Right renal cortex interstitium (tissue), 3 donors: ENCODE measurements around the gene PIK3R6. TPM values are rescaled to one million over a fixed set of nuclear protein-coding genes. Genes with fewer than 3 reads are reported as not detected.

Source experiments
- DNase-seq, 3 donors: peaks; one replicate each; pipeline ENCODE4 v3.0.0-alpha.2; 2013; ENCODE audit warnings: low read depth in 3 of 3, low spot score in 2 of 3
- polyA plus RNA-seq, 3 donors: library from polyadenylated mRNA; unstranded; fragments of 120-200 nt; gene quantifications; one replicate each; pipeline ENCODE4 v1.2.1, GENCODE V29; 2013; ENCODE audit not compliant: insufficient read length in 3 of 3

The PIK3R6 gene
- polyA plus RNA-seq, 3 donors: 1.1 to 1.2 (median 1.2) TPM

GRCh38 chr17:8757189-8757588 is 110.3 kb downstream of the PIK3R6 start:
- no peak for DNase-seq

DNA sequence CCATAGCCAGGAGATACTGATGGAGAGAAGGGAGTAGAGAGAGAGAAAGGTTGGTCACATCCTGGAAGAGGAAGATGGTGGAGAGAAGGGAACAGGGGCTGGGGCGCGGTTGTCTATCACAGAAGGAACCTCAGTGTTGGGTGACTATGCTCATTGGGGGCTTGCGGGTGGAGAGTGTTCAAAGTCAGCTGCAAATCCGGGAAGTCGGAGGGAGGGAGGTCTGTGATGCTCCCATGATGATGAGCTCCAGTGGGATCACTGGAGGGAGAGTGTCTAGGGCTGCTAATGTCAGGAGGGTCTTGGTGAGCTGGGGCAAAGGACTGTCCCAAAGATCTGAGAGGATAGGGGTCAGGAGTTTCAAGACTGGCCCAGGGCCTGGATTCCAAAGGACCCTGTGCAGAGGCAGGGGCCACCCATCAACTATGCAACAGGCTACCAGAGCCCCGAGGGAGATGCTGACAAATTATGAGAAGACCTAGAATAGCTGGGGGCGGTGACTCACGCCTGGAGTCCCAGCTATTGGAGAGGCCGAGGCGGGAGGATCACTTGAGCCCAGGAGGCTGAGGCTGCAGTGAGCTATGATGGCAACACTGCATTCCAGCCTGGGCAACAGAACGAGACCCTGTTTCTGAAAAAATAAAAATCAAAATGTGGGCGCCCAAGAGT is 111.8 kb downstream of the PIK3R6 start:
- DNase-seq: no peak

DNA sequence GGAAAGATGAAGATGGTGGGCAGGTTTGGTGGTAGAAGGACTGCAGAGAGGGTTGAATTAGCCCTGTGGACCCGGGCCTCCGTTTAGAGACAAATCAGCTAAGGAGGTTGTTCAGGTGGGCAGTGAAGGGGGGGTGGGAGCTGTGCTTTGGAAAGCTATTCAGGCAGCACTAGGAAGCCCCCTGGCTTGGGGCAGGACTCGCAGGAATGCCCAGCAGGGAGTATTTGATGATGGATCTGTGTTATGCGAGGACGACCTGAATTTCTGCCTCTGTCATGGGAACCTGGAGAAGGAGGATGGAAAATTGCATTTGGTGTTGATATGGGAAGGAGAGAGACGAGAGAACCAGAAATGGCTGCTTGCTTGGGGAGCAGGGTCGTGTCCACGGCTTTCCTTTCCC is 112.6 kb downstream of the PIK3R6 start:
- no peak for DNase-seq

- no peak for DNase-seq
Observed at GRCh38 chr17:8753976-8754440, 113.5 kb downstream of the PIK3R6 start.

GRCh38 chr17:8753136-8753975 is 114.1 kb downstream of the PIK3R6 start:
- no peak for DNase-seq

Other genes starting within 250 kb of the PIK3R6 start
- gene MYH10, start 236.9 kb downstream of the PIK3R6 start, polyA plus RNA-seq: 100 to 1,000 TPM; 237 to 285 (median 254) TPM
- gene CCDC42, start 122.8 kb downstream of the PIK3R6 start, polyA plus RNA-seq: under 1 TPM; 0.31 to 0.60 (median 0.35) TPM
- gene SPDYE4, start 109.1 kb downstream of the PIK3R6 start, polyA plus RNA-seq: under 1 TPM in 1 of 3 donors, not detected in 2; 0.27 TPM
- 1 to 10 TPM; 3.0 to 3.9 (median 3.5) TPM for gene MFSD6L, start 68.3 kb downstream of the PIK3R6 start, polyA plus RNA-seq
- gene PIK3R5, start 98.0 kb upstream of the PIK3R6 start, polyA plus RNA-seq: 1 to 10 TPM in 2 of 3 donors, under 1 TPM in 1; 0.51 to 1.1 (median 1.1) TPM
- 1 to 10 TPM; 1.5 to 3.3 (median 2.6) TPM for gene NTN1, start 153.8 kb upstream of the PIK3R6 start, polyA plus RNA-seq